B cell (primary cell): Measurements from ENCODE around the gene TBCA. TPM values are rescaled to one million over a fixed set of nuclear protein-coding genes. Genes with fewer than 3 reads are reported as not detected.

Experiments
- ATAC-seq: fragments of 200-7000 bp; cut with Tn5 transposase; one replicate; pipeline ENCODE4 v1.10.0; 2021; ENCODE audit warnings: low read depth, mild to moderate bottlenecking, moderate number of reproducible peaks, moderate library complexity
- CTCF ChIA-PET: fragments of 350-600 bp; sonication (Branson Sonifier 250); formaldehyde crosslinking; loops from one replicate; lab custom pipeline; 2021; ENCODE audit warnings: antibody characterized with exemption, inconsistent platforms; lab: Charles Lee
- POLR2A ChIA-PET: fragments of 350-600 bp; sonication (Branson Sonifier 250); formaldehyde crosslinking; loops from one replicate; lab custom pipeline; 2021; ENCODE audit warnings: antibody characterized with exemption; lab: Charles Lee
- DNase-seq: peaks from one replicate; pipeline ENCODE4 v3.0.0; 2013
- H2AFZ ChIP-seq: 2 replicates; pipeline ENCODE4 v1.6.1; 2012; ENCODE audit warnings: mild to moderate bottlenecking, low read depth, low read length; ENCODE audit not compliant: insufficient read depth, poor library complexity, severe bottlenecking
- H3K27ac ChIP-seq, 2 donors: 1 replicate in 1 of 2; 2 replicates in 1 of 2; pipeline ENCODE4 v1.5.1; 2012 to 2013; ENCODE audit warnings: low read length in 2 of 2, mild to moderate bottlenecking in 2 of 2, moderate library complexity in 1 of 2
- H3K27me3 ChIP-seq, 4 experiments: fragments of 200-600 bp in 1 of 4; sonication (generic) in 1 of 4; replicated peaks in 1 of 4; 1 replicate in 2 of 4; 2 replicates in 2 of 4; pipeline versions ENCODE4 v1.6.1 to v1.7.0; 2013 to 2016; ENCODE audit warnings: low read length in 3 of 4, mild to moderate bottlenecking in 2 of 4, mixed read lengths in 1 of 4, moderate library complexity in 1 of 4; ENCODE audit not compliant: insufficient read depth in 4 of 4, control insufficient read depth in 3 of 4; ENCODE audit errors: control extremely low read depth in 1 of 4
- H3K36me3 ChIP-seq, 2 experiments: replicated peaks in 1 of 2; 1 replicate in 1 of 2; 2 replicates in 1 of 2; pipeline versions ENCODE4 v1.6.1 to v1.7.1; 2013; ENCODE audit warnings: low read length in 1 of 2; ENCODE audit not compliant: insufficient read depth in 2 of 2, control insufficient read depth in 1 of 2; ENCODE audit errors: control extremely low read depth in 1 of 2, extremely low read depth in 1 of 2
- H3K4me1 ChIP-seq, 2 donors: fragments of 200-600 bp in 1 of 2; sonication (generic) in 1 of 2; 1 replicate in 1 of 2; 2 replicates in 1 of 2; pipeline versions ENCODE4 v1.5.1 to v1.6.1; 2013 to 2017; ENCODE audit warnings: low read length in 2 of 2; ENCODE audit not compliant: control insufficient read depth in 2 of 2, insufficient read depth in 2 of 2
- H3K4me2 ChIP-seq: replicated peaks from 2 replicates; pipeline ENCODE3; 2012; ENCODE audit warnings: mild to moderate bottlenecking, low read depth, low read length; ENCODE audit not compliant: poor library complexity, severe bottlenecking
- H3K4me3 ChIP-seq, 5 experiments: fragments of 200-600 bp in 1 of 5; sonication (generic) in 1 of 5; 1 replicate in 3 of 5; 2 replicates in 2 of 5; pipeline versions ENCODE4 v1.5.1 to v1.7.0; 2011 to 2016; ENCODE audit warnings: low read length in 4 of 5, mild to moderate bottlenecking in 4 of 5, low read depth in 2 of 5, control low read depth in 1 of 5, moderate library complexity in 1 of 5; ENCODE audit not compliant: insufficient read depth in 1 of 5; ENCODE audit errors: control extremely low read depth in 1 of 5, extremely low read depth in 1 of 5
- H3K79me2 ChIP-seq: fragments of 200-600 bp; sonication (generic); one replicate; pipeline ENCODE4 v1.6.0; 2016; ENCODE audit warnings: low read length; ENCODE audit not compliant: control insufficient read depth, insufficient read depth
- H3K9ac ChIP-seq: fragments of 200-600 bp; sonication (generic); 2 replicates; pipeline ENCODE4 v1.6.1; 2017; ENCODE audit warnings: mild to moderate bottlenecking, low read length, moderate library complexity
- H3K9me3 ChIP-seq, 3 donors: one replicate each; pipeline versions ENCODE4 v1.6.1 to v1.7.1; 2013; ENCODE audit warnings: low read length in 2 of 3; ENCODE audit not compliant: control insufficient read depth in 2 of 3, insufficient read depth in 1 of 3; ENCODE audit errors: control extremely low read depth in 1 of 3
- H4K20me1 ChIP-seq: 2 replicates; pipeline ENCODE4 v1.6.0; 2012; ENCODE audit warnings: mild to moderate bottlenecking, low read length; ENCODE audit not compliant: insufficient read depth, control insufficient read depth, poor library complexity, severe bottlenecking
- H3K27ac Mint-ChIP-seq: one replicate; pipeline ENCODE4 v1.8.0; 2021; ENCODE audit warnings: mixed read lengths
- H3K27me3 Mint-ChIP-seq: one replicate; pipeline ENCODE4 v1.8.0; 2021; ENCODE audit warnings: mixed read lengths
- H3K4me1 Mint-ChIP-seq: one replicate; pipeline ENCODE4 v1.8.0; 2021; ENCODE audit warnings: mixed read lengths
- H3K4me3 Mint-ChIP-seq: one replicate; pipeline ENCODE4 v1.8.0; 2021; ENCODE audit warnings: mixed read lengths
- H3K9me3 Mint-ChIP-seq: one replicate; pipeline ENCODE4 v1.8.0; 2022; ENCODE audit warnings: mixed read lengths; ENCODE audit not compliant: insufficient read depth
- EZH2 ChIP-seq: IDR thresholded peaks from 2 replicates; pipeline ENCODE4 v1.6.1; 2012; ENCODE audit warnings: borderline replicate concordance, low read depth, mild to moderate bottlenecking, moderate library complexity, low read length; ENCODE audit not compliant: insufficient read depth, poor library complexity, severe bottlenecking
- WGBS: methylation state at CpG from one replicate; pipeline ENCODE4 v1.1.5; 2013; ENCODE audit warnings: missing lambda C conversion rate; ENCODE audit not compliant: insufficient coverage; 5-methylcytosine and 5-hydroxymethylcytosine counted together
- intact Hi-C: fragments of 100-400 bp; cut with micrococcal nuclease; formaldehyde crosslinking; loops from one replicate; pipeline ENCODE4 v1.10.0; 2022
- polyA plus RNA-seq: library from polyadenylated mRNA; depleted of rRNA; stranded (reverse); fragments of >200 nt; gene quantifications from 2 replicates; pipeline ENCODE4 v1.2.3, GENCODE V29; 2012
- total RNA-seq, 2 donors: library from RNA; stranded (reverse); fragments of 120-200 nt in 1 of 2; gene quantifications; 1 replicate in 1 of 2; 2 replicates in 1 of 2; pipeline versions ENCODE4 v1.2.3 to v1.2.4, GENCODE V29; 2013 to 2022
- TF ChIP-seq, protein P1 (sequence below): fragments of 200-600 bp; IDR thresholded peaks from one replicate; pipeline ENCODE4 v1.8.0; 2022; ENCODE audit warnings: antibody characterized with exemption, mild to moderate bottlenecking

The TBCA gene
- total and polyA plus RNA-seq, 2 donors (not counting 1 experiment from before 2014, with no cell fraction given): 22.3 to 110 TPM

DNA sequence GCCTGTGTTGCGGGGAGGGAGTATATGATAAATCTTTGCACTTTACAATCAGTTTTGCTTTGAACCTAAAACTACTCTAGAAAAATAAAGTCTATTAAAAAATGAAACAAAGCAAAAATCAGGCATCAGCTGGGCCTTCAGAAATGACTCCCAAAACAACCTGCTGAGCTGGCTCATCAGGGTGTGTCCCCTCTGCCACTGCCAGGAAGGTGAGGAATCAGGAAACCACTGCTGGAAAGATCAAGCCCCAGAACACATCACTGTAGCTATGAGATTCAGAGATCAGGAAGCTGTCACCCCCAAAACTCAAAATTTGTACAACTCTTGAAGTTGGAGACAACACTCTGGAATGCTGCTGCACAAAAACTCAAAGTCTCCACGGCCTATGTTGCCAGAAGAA lies 40.5 kb upstream of the TBCA start:
- Histone ChIP-seq H4K20me1 (no peaks in the 10 kb centered on the region), H3K4me3 (no peak overlapping the region), H3K9me3 (no peaks in the 10 kb centered on the region), H3K36me3 (no peaks in the 10 kb centered on the region), H3K4me2 (no peak overlapping the region), H3K9ac (no peak overlapping the region), H3K27me3 (peaks cover 0 to 5% (median 0%) of the 10 kb centered on the region in 4 experiments), H3K79me2 (no peaks in the 10 kb centered on the region), H2AFZ (no peak overlapping the region), H3K27ac (no peak overlapping the region), H3K4me1 (no peaks in the 10 kb centered on the region)
- intact Hi-C loops: no loop called here
- no peak for DNase-seq
- H3K27ac Mint-ChIP-seq: no peak overlapping the region
- H3K27me3 Mint-ChIP-seq: peaks cover 22% of the 10 kb centered on the region
- TF ChIP-seq EZH2: no peak
- TF ChIP-seq, protein P1, sequence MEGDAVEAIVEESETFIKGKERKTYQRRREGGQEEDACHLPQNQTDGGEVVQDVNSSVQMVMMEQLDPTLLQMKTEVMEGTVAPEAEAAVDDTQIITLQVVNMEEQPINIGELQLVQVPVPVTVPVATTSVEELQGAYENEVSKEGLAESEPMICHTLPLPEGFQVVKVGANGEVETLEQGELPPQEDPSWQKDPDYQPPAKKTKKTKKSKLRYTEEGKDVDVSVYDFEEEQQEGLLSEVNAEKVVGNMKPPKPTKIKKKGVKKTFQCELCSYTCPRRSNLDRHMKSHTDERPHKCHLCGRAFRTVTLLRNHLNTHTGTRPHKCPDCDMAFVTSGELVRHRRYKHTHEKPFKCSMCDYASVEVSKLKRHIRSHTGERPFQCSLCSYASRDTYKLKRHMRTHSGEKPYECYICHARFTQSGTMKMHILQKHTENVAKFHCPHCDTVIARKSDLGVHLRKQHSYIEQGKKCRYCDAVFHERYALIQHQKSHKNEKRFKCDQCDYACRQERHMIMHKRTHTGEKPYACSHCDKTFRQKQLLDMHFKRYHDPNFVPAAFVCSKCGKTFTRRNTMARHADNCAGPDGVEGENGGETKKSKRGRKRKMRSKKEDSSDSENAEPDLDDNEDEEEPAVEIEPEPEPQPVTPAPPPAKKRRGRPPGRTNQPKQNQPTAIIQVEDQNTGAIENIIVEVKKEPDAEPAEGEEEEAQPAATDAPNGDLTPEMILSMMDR: no peak
- no peaks in the 10 kb centered on the region for H3K4me1 Mint-ChIP-seq
- POLR2A ChIA-PET: no interaction called here
- 100% methylated on average over 1 of the region's 2 CpGs for WGBS
- H3K4me3 Mint-ChIP-seq: no peak overlapping the region
- ATAC-seq: no peak
- H3K9me3 Mint-ChIP-seq: no peaks in the 10 kb centered on the region
- CTCF ChIA-PET: no interaction called here

DNA sequence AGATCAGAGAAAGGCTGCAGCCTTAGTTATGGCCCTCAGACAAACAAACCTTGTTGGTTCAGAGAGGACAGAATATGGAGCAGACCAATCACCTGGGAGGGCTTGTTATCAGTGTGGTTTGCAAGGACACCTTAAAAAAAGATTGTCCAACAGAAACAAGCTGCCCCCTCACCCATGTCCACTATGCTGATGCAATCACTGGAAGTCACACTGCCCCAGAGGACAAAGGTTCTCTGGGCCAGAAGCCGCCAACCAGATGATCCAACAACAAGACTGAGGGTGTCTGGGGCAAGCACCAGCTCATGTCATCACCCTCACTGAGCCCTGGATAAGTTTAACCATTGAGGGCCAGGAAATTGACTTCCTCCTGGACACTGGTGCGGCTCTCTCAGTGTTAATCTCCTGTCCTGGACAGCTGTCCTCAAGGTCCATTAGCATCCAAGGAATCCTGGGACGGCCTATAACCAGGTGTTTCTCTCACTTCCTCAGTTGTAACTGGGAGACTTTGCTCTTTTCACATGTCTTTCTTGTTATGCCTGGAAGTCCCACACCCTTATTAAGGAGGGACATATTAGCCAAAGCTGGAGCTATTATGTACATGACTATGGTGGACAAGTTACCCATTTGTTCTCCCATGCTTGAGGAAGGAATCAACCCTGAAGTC lies 36.9 kb upstream of the TBCA start:
- 98% methylated on average over 3 of the region's 3 CpGs for WGBS
- Mint-ChIP-seq H3K4me3 (no peak overlapping the region), H3K9me3 (peaks cover 5% of the 10 kb centered on the region), H3K27ac (no peak overlapping the region), H3K27me3 (peaks cover 28% of the 10 kb centered on the region), H3K4me1 (no peaks in the 10 kb centered on the region)
- DNase-seq: no peak
- Histone ChIP-seq H3K4me3 (no peak overlapping the region), H3K36me3 (no peaks in the 10 kb centered on the region), H4K20me1 (no peaks in the 10 kb centered on the region), H3K4me1 (no peaks in the 10 kb centered on the region), H3K27ac (no peak overlapping the region), H3K9ac (no peak overlapping the region), H3K27me3 (peaks cover 0 to 5% (median 0%) of the 10 kb centered on the region in 4 experiments), H2AFZ (no peak overlapping the region), H3K4me2 (no peak overlapping the region), H3K9me3 (peaks cover 0 to 8% (median 0%) of the 10 kb centered on the region in 3 donors), H3K79me2 (no peaks in the 10 kb centered on the region)
- intact Hi-C loops: no loop called here
- ChIA-PET POLR2A (no interaction called here), CTCF (no interaction called here)
- no peak for ATAC-seq
- TF ChIP-seq, protein P1: no peak
- no peak for TF ChIP-seq EZH2
